ENCODE results near the gene TMEM63A. TPM values are rescaled to one million over a fixed set of nuclear protein-coding genes. Genes with fewer than 3 reads are reported as not detected.
A peak's percentile ranks its signal among the peaks of the same experiment; 100 is the strongest.

TMEM63A gene
- total and polyA plus RNA-seq, 2 donors (not counting 3 experiments of a cell fraction or from before 2014, with no cell fraction given), result 28.7 to 41.4 TPM

DNA sequence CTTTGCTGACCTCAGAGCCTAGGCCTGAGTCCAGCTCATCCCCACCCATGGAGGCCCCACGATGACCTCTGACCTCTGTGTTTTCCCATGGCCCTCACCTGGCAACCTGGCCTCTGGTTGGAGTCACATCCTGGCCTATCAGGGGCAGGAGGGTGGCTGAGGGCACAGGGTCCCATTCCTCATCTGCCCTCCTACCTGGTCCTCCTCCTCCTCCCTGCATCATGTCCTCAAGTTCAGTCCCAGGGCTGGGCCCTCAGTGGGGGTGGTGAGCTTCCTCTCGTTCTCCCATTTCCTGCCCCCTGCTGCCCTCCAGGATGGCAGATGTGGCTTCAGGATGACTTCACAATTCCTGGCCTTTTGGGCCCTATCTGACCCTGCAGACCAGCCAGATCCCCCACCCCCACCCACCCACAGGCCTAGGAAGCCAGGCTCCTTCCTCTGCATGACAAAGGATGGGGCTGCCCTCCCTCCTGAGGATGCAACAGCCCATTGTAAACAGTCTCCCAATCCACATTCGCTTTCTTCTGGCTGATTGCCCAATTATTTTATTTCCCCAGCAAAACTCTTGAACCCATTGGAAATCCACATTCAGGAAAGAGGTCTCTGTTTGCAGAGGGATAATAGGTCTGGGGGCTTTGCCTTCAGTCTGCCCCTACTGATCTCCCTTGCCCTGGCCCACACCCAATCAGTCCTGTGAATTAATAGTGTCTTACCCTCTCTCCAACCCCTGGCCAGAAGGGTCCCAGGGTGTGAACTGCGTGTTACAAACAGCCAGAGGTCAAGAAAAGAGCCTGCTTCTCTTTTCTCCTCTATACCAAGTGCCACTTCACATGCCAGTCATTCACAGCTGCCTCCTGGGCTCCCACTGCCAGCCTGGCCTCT lies 17.1 kb upstream of the TMEM63A start:
- no peak overlapping the region for H3K9ac ChIP-seq (replicated peaks; ENCODE audit: extremely low read depth, insufficient read depth, low read length)
- H3K4me3 ChIP-seq (replicated peaks in 1 of 3; ENCODE audit: insufficient read depth in 1 of 3, low read depth in 1 of 3, low read length in 3 of 3), result no peak overlapping the region
- ChIA-PET CTCF (interaction anchor here (0.6 to 4.1 kb wide), 3 partner anchors 12 to 17 kb away, joined by 3 to 12 read pairs (median 7); partner anchors contain the start of gene TMEM63A), POLR2A (no interaction called here)
- H3K4me2 ChIP-seq (ENCODE audit: insufficient read depth, low read length), result no peak overlapping the region
- dilution Hi-C loops (cut with MboI; ENCODE audit: extremely low pct_ligation_motif_present, low sequenced_read_pairs) (no loop called here), intact Hi-C loops (cut with micrococcal nuclease) (no loop called here)
- H3K27me3 ChIP-seq (ENCODE audit: control insufficient read depth in 2 of 2, insufficient read depth in 2 of 2, low read length in 2 of 2), result no peaks in the 10 kb centered on the region
- no peaks in the 10 kb centered on the region for H4K20me1 ChIP-seq (replicated peaks; ENCODE audit: control insufficient read depth, extremely low read depth, insufficient read depth, low read length)
- H3K4me1 ChIP-seq (ENCODE audit: control insufficient read depth, extremely low read depth, insufficient read depth, low read length), result peaks cover 7% of the 10 kb centered on the region
- FAIRE-seq (peak; percentile 24), DNase-seq (ENCODE audit: low read depth, low spot score) (no peak)
- TF ChIP-seq EZH2 (IDR thresholded peaks at IDR 0.05; ENCODE audit: borderline replicate concordance, low read depth, low read length, severe bottlenecking) (no peak), MYC (IDR thresholded peaks at IDR 0.05; ENCODE audit: low read depth, low read length) (no peak), JUN (IDR thresholded peaks at IDR 0.05; ENCODE audit: borderline replicate concordance, insufficient read depth, insufficient read length, low read depth) (no peak), POLR2A (IDR thresholded peaks at IDR 0.05; ENCODE audit: low read depth, low read length) (no peak), FOS (IDR thresholded peaks at IDR 0.05; ENCODE audit: borderline replicate concordance, insufficient read depth, low read length) (no peak), POLR2AphosphoS5 (IDR thresholded peaks at IDR 0.05; ENCODE audit: insufficient read depth, low read depth, low read length) (no peak), GATA2 (IDR thresholded peaks at IDR 0.05; ENCODE audit: insufficient read depth, insufficient read length, low read depth, low read length) (no peak)
- TF ChIP-seq, protein P1, sequence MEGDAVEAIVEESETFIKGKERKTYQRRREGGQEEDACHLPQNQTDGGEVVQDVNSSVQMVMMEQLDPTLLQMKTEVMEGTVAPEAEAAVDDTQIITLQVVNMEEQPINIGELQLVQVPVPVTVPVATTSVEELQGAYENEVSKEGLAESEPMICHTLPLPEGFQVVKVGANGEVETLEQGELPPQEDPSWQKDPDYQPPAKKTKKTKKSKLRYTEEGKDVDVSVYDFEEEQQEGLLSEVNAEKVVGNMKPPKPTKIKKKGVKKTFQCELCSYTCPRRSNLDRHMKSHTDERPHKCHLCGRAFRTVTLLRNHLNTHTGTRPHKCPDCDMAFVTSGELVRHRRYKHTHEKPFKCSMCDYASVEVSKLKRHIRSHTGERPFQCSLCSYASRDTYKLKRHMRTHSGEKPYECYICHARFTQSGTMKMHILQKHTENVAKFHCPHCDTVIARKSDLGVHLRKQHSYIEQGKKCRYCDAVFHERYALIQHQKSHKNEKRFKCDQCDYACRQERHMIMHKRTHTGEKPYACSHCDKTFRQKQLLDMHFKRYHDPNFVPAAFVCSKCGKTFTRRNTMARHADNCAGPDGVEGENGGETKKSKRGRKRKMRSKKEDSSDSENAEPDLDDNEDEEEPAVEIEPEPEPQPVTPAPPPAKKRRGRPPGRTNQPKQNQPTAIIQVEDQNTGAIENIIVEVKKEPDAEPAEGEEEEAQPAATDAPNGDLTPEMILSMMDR (IDR thresholded peaks at IDR 0.05; ENCODE audit: extremely low read depth in 1 of 2, insufficient read depth in 1 of 2, low read depth in 1 of 2, low read length in 2 of 2), result no peak
- TF ChIP-seq, protein P2, sequence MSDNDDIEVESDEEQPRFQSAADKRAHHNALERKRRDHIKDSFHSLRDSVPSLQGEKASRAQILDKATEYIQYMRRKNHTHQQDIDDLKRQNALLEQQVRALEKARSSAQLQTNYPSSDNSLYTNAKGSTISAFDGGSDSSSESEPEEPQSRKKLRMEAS (IDR thresholded peaks at IDR 0.05; ENCODE audit: insufficient read depth, insufficient read length), result no peak
- no peaks in the 10 kb centered on the region for H3K79me2 ChIP-seq (ENCODE audit: control insufficient read depth, insufficient read depth, low read length)
- no peak overlapping the region for H3K27ac ChIP-seq (ENCODE audit: insufficient read depth, low read depth, low read length)
- no peaks in the 10 kb centered on the region for H3K36me3 ChIP-seq (ENCODE audit: control insufficient read depth in 2 of 2, extremely low read depth in 1 of 2, insufficient read depth in 2 of 2, low read length in 2 of 2)
- H2AFZ ChIP-seq (ENCODE audit: low read depth, low read length), result no peak overlapping the region
- BruUV-seq (replicated peaks), result no TSS peak
- H3K9me3 ChIP-seq (replicated peaks; ENCODE audit: control insufficient read depth, insufficient read depth, low read length), result no peaks in the 10 kb centered on the region
- no peaks in the 10 kb centered on the region for H3K9me1 ChIP-seq (replicated peaks; ENCODE audit: control insufficient read depth, extremely low read depth, insufficient read depth, low read length)

All from endothelial cell of umbilical vein (primary cell).